Stomach (tissue), 9 donors: ENCODE measurements around the gene DNER. TPM values are rescaled to one million over a fixed set of nuclear protein-coding genes. Genes with fewer than 3 reads are reported as not detected.

ENCODE experiments used
- DNase-seq, 2 donors: peaks; one replicate each; pipeline versions ENCODE4 v3.0.0 to v3.0.0-alpha.2; 2013 to 2019
- H3K27ac ChIP-seq, 5 donors: fragments of 200-600 bp in 4 of 5; sonication (generic) in 4 of 5; one replicate each; pipeline ENCODE4 v1.5.1; 2013 to 2019; ENCODE audit warnings: mild to moderate bottlenecking in 1 of 5, moderate library complexity in 1 of 5
- H3K27me3 ChIP-seq, 3 donors: fragments of 200-600 bp; sonication (generic); one replicate each; pipeline ENCODE4 v1.5.1; 2017 to 2019; ENCODE audit warnings: mixed run types in 1 of 3
- H3K36me3 ChIP-seq, 4 donors: fragments of 200-600 bp; sonication (generic); 1 replicate in 3 of 4; 2 replicates in 1 of 4; pipeline ENCODE4 v1.5.1; 2016 to 2019
- H3K4me1 ChIP-seq, 4 donors: fragments of 200-600 bp; sonication (generic); one replicate each; pipeline ENCODE4 v1.5.1; 2016 to 2019
- H3K4me3 ChIP-seq, 4 donors: fragments of 200-600 bp; sonication (generic) in 3 of 4; one replicate each; pipeline ENCODE4 v1.5.1; 2016 to 2019; ENCODE audit warnings: mild to moderate bottlenecking in 1 of 4
- H3K9me3 ChIP-seq, 4 donors: fragments of 200-600 bp; sonication (generic); one replicate each; pipeline ENCODE4 v1.5.1; 2016 to 2019
- CTCF ChIP-seq, 7 experiments: fragments of 450-650 bp in 4 of 7; fragments of 200-600 bp in 3 of 7; sonication (generic) in 3 of 7; IDR thresholded peaks; one replicate each; pipeline ENCODE4 v1.5.1; 2016 to 2019; ENCODE audit warnings: antibody characterized with exemption in 7 of 7, control low read depth in 2 of 7, mild to moderate bottlenecking in 1 of 7
- EP300 ChIP-seq: sonication (generic); formaldehyde crosslinking; IDR thresholded peaks from one replicate; pipeline ENCODE4 v1.6.1; 2017; ENCODE audit warnings: antibody characterized with exemption
- POLR2A ChIP-seq, 4 donors: fragments of 450-650 bp; IDR thresholded peaks; one replicate each; pipeline ENCODE4 v1.6.1; 2016; ENCODE audit warnings: antibody characterized with exemption in 4 of 4, control low read depth in 2 of 4, mild to moderate bottlenecking in 1 of 4, moderate library complexity in 1 of 4
- POLR2AphosphoS5 ChIP-seq, 3 donors: sonication (generic); formaldehyde crosslinking; IDR thresholded peaks; one replicate each; pipeline ENCODE4 v1.6.1; 2016; ENCODE audit warnings: antibody characterized with exemption in 3 of 3
- WGBS, 5 donors: extraction: QIAGEN DNeasy Blood & Tissue Kit in 3 of 5; methylation state at CpG; one replicate each; pipeline versions ENCODE4 v1.1.5 to v1.1.7; 2013 to 2018; 5-methylcytosine and 5-hydroxymethylcytosine counted together
- intact Hi-C: fragments of 100-400 bp; cut with DNase I; formaldehyde crosslinking; loops from one replicate; pipeline ENCODE4 v1.15.1; 2023; ENCODE audit warnings: low total_unique reads
- polyA plus RNA-seq, 3 donors: library from polyadenylated mRNA; stranded (reverse); fragments of 200-250 nt; gene quantifications; one replicate each; pipeline ENCODE4 v1.2.3, GENCODE V29; 2013
- total RNA-seq, 5 donors: library from RNA; depleted of rRNA; stranded (reverse); fragments of >200 nt; gene quantifications; one replicate each; pipeline versions ENCODE4 v1.1.0 to v1.2.3, GENCODE V29; 2014 to 2016
- donor health status: healthy with polysubstance abuse.
- donor health status: Bipolar disorder and iron deficiency.
- donor health status: healthy.

DNER gene
- total and polyA plus RNA-seq, 8 donors = 1.6 to 10.6 (median 4.9) TPM

GRCh38 chr2:229501051-229501794 is 213.1 kb downstream of the DNER start:
- intact Hi-C loops = no loop called here

GRCh38 chr2:229492034-229492433 is 222.3 kb downstream of the DNER start:
- DNase-seq = no peak
- intact Hi-C loops = no loop called here
- Histone ChIP-seq H3K4me3 (no peak overlapping the region), H3K4me1 (no peaks in the 10 kb centered on the region), H3K27ac (no peak overlapping the region), H3K27me3 (no peaks in the 10 kb centered on the region), H3K36me3 (no peaks in the 10 kb centered on the region), H3K9me3 (peaks cover 0 to 9% (median 6%) of the 10 kb centered on the region in 4 donors)
- WGBS, 5 donors = 64 to 76% (median 67%) methylated on average over 2 of the region's 2 CpGs
- TF ChIP-seq CTCF (IDR thresholded peaks at IDR 0.05) (no peak), EP300 (no peak), POLR2A (IDR thresholded peaks at IDR 0.05) (no peak), POLR2AphosphoS5 (IDR thresholded peaks at IDR 0.05) (no peak)

More at GRCh38 chr2:229501051-229501794, 213.1 kb downstream of the DNER start:
- H3K27ac ChIP-seq = no peak overlapping the region
- no peak for DNase-seq
- H3K36me3 ChIP-seq = no peaks in the 10 kb centered on the region
- 87 to 96% (median 94%) methylated on average over 2 of the region's 2 CpGs for WGBS, 5 donors
- H3K4me3 ChIP-seq = no peak overlapping the region
- H3K4me1 ChIP-seq = no peaks in the 10 kb centered on the region
- H3K9me3 ChIP-seq = peaks cover 0 to 6% (median 5%) of the 10 kb centered on the region in 4 donors
- no peaks in the 10 kb centered on the region for H3K27me3 ChIP-seq
- TF ChIP-seq EP300 (no peak), POLR2A (IDR thresholded peaks at IDR 0.05) (no peak), CTCF (IDR thresholded peaks at IDR 0.05) (no peak), POLR2AphosphoS5 (IDR thresholded peaks at IDR 0.05) (no peak)

- no peak for DNase-seq
- 93 to 97% (median 95%) methylated on average over 1 of the region's 1 CpG for WGBS, 5 donors
- intact Hi-C loops = no loop called here
Observed at GRCh38 chr2:229490167-229490566, 224.2 kb downstream of the DNER start.

GRCh38 chr2:229489016-229489415 is 225.3 kb downstream of the DNER start:
- intact Hi-C loops = no loop called here
- WGBS, 5 donors = 93 to 95% (median 93%) methylated on average over 10 of the region's 10 CpGs

More at GRCh38 chr2:229490167-229490566, 224.2 kb downstream of the DNER start:
- Histone ChIP-seq H3K27me3 (no peaks in the 10 kb centered on the region), H3K36me3 (no peaks in the 10 kb centered on the region), H3K4me1 (no peaks in the 10 kb centered on the region), H3K27ac (no peak overlapping the region), H3K4me3 (no peak overlapping the region), H3K9me3 (peaks cover 0 to 9% (median 6%) of the 10 kb centered on the region in 4 donors)
- TF ChIP-seq POLR2A (IDR thresholded peaks at IDR 0.05) (no peak), POLR2AphosphoS5 (IDR thresholded peaks at IDR 0.05) (no peak)

More at GRCh38 chr2:229489016-229489415, 225.3 kb downstream of the DNER start:
- H3K36me3 ChIP-seq = no peaks in the 10 kb centered on the region
- no peak overlapping the region for H3K4me3 ChIP-seq
- no peaks in the 10 kb centered on the region for H3K27me3 ChIP-seq
- H3K4me1 ChIP-seq = no peaks in the 10 kb centered on the region
- no peak overlapping the region for H3K27ac ChIP-seq
- no peak for DNase-seq
- peaks cover 0 to 9% (median 6%) of the 10 kb centered on the region in 4 donors for H3K9me3 ChIP-seq
- TF ChIP-seq POLR2AphosphoS5 (IDR thresholded peaks at IDR 0.05) (no peak), EP300 (no peak), POLR2A (IDR thresholded peaks at IDR 0.05) (no peak), CTCF (IDR thresholded peaks at IDR 0.05) (no peak)
